PC-3 (cell line): ENCODE results near the gene GALNT18. TPM values are rescaled to one million over a fixed set of nuclear protein-coding genes. Genes with fewer than 3 reads are reported as not detected.

Experiments used
- ATAC-seq: fragments of 200-7000 bp; cut with Tn5 transposase; 2 replicates; pipeline ENCODE4 v1.9.1; 2020; ENCODE audit warnings: mild to moderate bottlenecking, moderate library complexity
- BruUV-seq: library from RNA; stranded (reverse); fragments of 400-500 nt; replicated peaks from 2 replicates; lab custom pipeline; 2021; lab: Mats Ljungman, UMichigan
- CTCF ChIA-PET: fragments of 300-600 bp; sonication (Branson Sonifier 250); formaldehyde crosslinking; loops from one replicate; lab custom pipeline; 2022; ENCODE audit warnings: antibody characterized with exemption; lab: Charles Lee
- POLR2A ChIA-PET: fragments of 300-600 bp; sonication (Branson Sonifier 250); formaldehyde crosslinking; loops from one replicate; lab custom pipeline; 2022; ENCODE audit warnings: antibody characterized with exemption; ENCODE audit not compliant: unreplicated experiment; lab: Charles Lee
- DNase-seq: peaks from one replicate; pipeline ENCODE4 v3.0.0-alpha.2; 2015
- H2AFZ ChIP-seq: fragments of 300-600 bp; sonication (generic); 2 replicates; pipeline ENCODE4 v1.6.0; 2016; ENCODE audit warnings: antibody characterized with exemption, low read length
- H3F3A ChIP-seq: fragments of 300-600 bp; sonication (generic); one replicate; pipeline ENCODE4 v1.6.0; 2017; ENCODE audit warnings: antibody characterized with exemption, low read length, control low read depth, mild to moderate bottlenecking; ENCODE audit not compliant: unreplicated experiment
- H3K27ac ChIP-seq: fragments of 300-600 bp; sonication (generic); 2 replicates; pipeline ENCODE4 v1.5.1; 2016; ENCODE audit warnings: mild to moderate bottlenecking, low read length
- H3K27me3 ChIP-seq: fragments of 300-600 bp; sonication (generic); 2 replicates; pipeline ENCODE4 v1.6.1; 2016; ENCODE audit warnings: low read length, mixed read lengths
- H3K36me3 ChIP-seq: fragments of 300-600 bp; sonication (generic); 2 replicates; pipeline ENCODE4 v1.6.1; 2016; ENCODE audit warnings: low read depth, mixed run types, low read length, mixed read lengths
- H3K4me1 ChIP-seq: fragments of 300-600 bp; sonication (generic); 2 replicates; pipeline ENCODE4 v1.5.1; 2016; ENCODE audit warnings: low read length; ENCODE audit not compliant: insufficient read depth
- H3K4me2 ChIP-seq: fragments of 300-600 bp; sonication (generic); 2 replicates; pipeline ENCODE4 v1.6.0; 2016; ENCODE audit warnings: low read length
- H3K4me3 ChIP-seq: fragments of 300-600 bp; sonication (generic); 2 replicates; pipeline ENCODE4 v1.5.1; 2016; ENCODE audit warnings: mild to moderate bottlenecking, low read length, mixed read lengths
- H3K79me2 ChIP-seq: fragments of 300-600 bp; sonication (generic); 2 replicates; pipeline ENCODE4 v1.6.1; 2017; ENCODE audit warnings: low read length, mixed read lengths
- H3K9ac ChIP-seq: fragments of 300-600 bp; sonication (generic); 2 replicates; pipeline ENCODE4 v1.6.0; 2016; ENCODE audit warnings: mild to moderate bottlenecking, low read length
- H3K9me2 ChIP-seq: fragments of 300-600 bp; sonication (generic); replicated peaks from 2 replicates; pipeline ENCODE4 v1.6.1; 2016; ENCODE audit warnings: mixed run types, low read length, mixed read lengths
- H3K9me3 ChIP-seq: fragments of 300-600 bp; sonication (generic); 2 replicates; pipeline ENCODE4 v1.6.1; 2016; ENCODE audit warnings: low read length, mixed read lengths
- H4K20me1 ChIP-seq: fragments of 300-600 bp; sonication (generic); 2 replicates; pipeline ENCODE4 v1.6.1; 2016; ENCODE audit warnings: low read length, mixed read lengths
- EZH2 ChIP-seq: fragments of 300-600 bp; sonication (generic); IDR thresholded peaks from one replicate; pipeline ENCODE4 v1.6.1; 2017; ENCODE audit warnings: antibody characterized with exemption, mild to moderate bottlenecking, low read length; ENCODE audit not compliant: unreplicated experiment
- EZH2phosphoT487 ChIP-seq: fragments of 300-600 bp; sonication (generic); IDR thresholded peaks from 2 replicates; pipeline ENCODE4 v1.6.1; 2018; ENCODE audit warnings: mild to moderate bottlenecking, antibody characterized with exemption, low read length, borderline replicate concordance
- intact Hi-C: fragments of 100-400 bp; cut with micrococcal nuclease; formaldehyde crosslinking; loops from 2 replicates; pipeline ENCODE4 v1.9.0; 2023
- total RNA-seq: library from RNA; depleted of rRNA; stranded (reverse); fragments of >200 nt; gene quantifications from 2 replicates; pipeline ENCODE4 v1.2.3, GENCODE V29; 2014
- TF ChIP-seq, protein P1 (sequence below): fragments of 300-600 bp; sonication (generic); conservative IDR thresholded peaks from 2 replicates; pipeline ENCODE4 v1.5.1; 2017; ENCODE audit warnings: antibody characterized with exemption, low read depth, mild to moderate bottlenecking, low read length

GALNT18 gene
- total RNA-seq, 1 experiment from 2014 or later = 34.5 TPM

DNA sequence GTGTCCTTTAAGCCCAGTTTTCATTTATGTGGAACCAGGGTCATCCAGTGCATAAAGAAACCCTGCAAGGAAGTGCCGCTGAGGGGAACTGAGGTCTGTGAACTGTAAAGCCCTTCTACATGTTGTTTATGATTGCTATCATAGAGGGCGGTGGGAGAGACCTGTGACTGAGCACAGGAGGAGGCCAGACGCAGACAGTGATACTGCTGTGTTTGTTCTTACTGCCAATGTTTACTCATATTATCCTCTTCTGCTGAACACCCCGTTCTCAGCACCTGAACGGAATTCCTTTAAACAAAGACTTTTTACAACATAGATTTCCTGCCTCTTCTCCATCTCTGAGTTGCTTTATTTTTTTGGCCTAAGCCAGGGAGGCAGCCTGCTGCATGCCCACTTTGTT lies 967 bp upstream of the GALNT18 start:
- Histone ChIP-seq H3K4me1 (peaks cover 23% of the 10 kb centered on the region), H3K27me3 (no peaks in the 10 kb centered on the region), H2AFZ (no peak overlapping the region), H3K9me2 (no peaks in the 10 kb centered on the region), H3F3A (no peaks in the 10 kb centered on the region), H3K4me2 (peak overlapping the region; percentile 26; the same call in 1 of the 2 replicates), H3K9me3 (no peaks in the 10 kb centered on the region), H3K4me3 (no peak overlapping the region), H3K79me2 (peaks cover 39% of the 10 kb centered on the region), H3K27ac (no peak overlapping the region), H3K36me3 (no peaks in the 10 kb centered on the region), H4K20me1 (no peaks in the 10 kb centered on the region), H3K9ac (no peak overlapping the region)
- ATAC-seq (no peak), DNase-seq (no peak)
- no TSS peak for BruUV-seq
- CTCF ChIA-PET = no interaction called here
- POLR2A ChIA-PET = no interaction called here
- intact Hi-C loops = loop anchor here (2.0 to 10.0 kb wide), 2 partner anchors 164 to 588 kb away; no protein-coding TSS in a partner anchor
- TF ChIP-seq EZH2 = no peak
- no peak for TF ChIP-seq EZH2phosphoT487
- TF ChIP-seq, protein P1, sequence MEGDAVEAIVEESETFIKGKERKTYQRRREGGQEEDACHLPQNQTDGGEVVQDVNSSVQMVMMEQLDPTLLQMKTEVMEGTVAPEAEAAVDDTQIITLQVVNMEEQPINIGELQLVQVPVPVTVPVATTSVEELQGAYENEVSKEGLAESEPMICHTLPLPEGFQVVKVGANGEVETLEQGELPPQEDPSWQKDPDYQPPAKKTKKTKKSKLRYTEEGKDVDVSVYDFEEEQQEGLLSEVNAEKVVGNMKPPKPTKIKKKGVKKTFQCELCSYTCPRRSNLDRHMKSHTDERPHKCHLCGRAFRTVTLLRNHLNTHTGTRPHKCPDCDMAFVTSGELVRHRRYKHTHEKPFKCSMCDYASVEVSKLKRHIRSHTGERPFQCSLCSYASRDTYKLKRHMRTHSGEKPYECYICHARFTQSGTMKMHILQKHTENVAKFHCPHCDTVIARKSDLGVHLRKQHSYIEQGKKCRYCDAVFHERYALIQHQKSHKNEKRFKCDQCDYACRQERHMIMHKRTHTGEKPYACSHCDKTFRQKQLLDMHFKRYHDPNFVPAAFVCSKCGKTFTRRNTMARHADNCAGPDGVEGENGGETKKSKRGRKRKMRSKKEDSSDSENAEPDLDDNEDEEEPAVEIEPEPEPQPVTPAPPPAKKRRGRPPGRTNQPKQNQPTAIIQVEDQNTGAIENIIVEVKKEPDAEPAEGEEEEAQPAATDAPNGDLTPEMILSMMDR = no peak

DNA sequence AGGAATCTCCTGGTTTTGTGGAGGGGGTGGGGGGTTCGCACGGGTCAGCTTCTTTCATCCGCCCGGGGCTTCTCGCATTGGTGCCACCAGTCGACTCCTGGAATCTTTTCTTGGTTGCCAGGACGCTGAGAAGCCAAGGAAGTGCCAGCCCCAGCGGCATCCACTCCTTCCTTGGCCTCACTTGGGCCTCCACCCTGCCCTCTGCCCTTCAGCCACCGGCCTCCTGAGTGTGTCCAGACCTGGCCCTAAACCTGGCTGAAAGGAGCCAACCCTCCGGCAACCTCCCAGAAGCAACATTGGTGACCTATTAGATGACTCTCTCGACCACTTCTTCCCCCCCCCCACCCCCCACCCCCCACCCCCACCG lies 518 bp upstream of the GALNT18 start:
- H3K9me2 ChIP-seq = no peaks in the 10 kb centered on the region
- H3K27ac ChIP-seq = no peak overlapping the region
- H3K4me2 ChIP-seq = peak overlapping the region; percentile 93
- peak overlapping the region; percentile 82 for H2AFZ ChIP-seq
- peaks cover 43% of the 10 kb centered on the region for H3K79me2 ChIP-seq
- peaks cover 23% of the 10 kb centered on the region for H3K4me1 ChIP-seq
- H3F3A ChIP-seq = no peaks in the 10 kb centered on the region
- H3K36me3 ChIP-seq = no peaks in the 10 kb centered on the region
- TF ChIP-seq EZH2 (no peak), EZH2phosphoT487 (no peak)
- TF ChIP-seq, protein P1 = no peak
- H3K27me3 ChIP-seq = no peaks in the 10 kb centered on the region
- peak overlapping the region; percentile 96 for H3K4me3 ChIP-seq
- DNase-seq = no peak
- intact Hi-C loops = loop anchor here (2.0 to 10.0 kb wide), 2 partner anchors 164 to 588 kb away; no protein-coding TSS in a partner anchor
- no peaks in the 10 kb centered on the region for H4K20me1 ChIP-seq
- POLR2A ChIA-PET = interaction anchor here (0.6 to 1.0 kb wide), 3 partner anchors 304 to 813 kb away, joined by 3 to 5 read pairs (median 3); partner anchors contain the start of gene EIF4G2
- CTCF ChIA-PET = interaction anchor here (0.6 to 1.7 kb wide), 4 partner anchors 39 to 688 kb away, joined by 3 to 7 read pairs (median 4); no protein-coding TSS in a partner anchor
- BruUV-seq = no TSS peak
- peak overlapping the region; percentile 46; the same call in 1 of the 2 replicates for H3K9ac ChIP-seq
- ATAC-seq = peak; percentile 2
- no peaks in the 10 kb centered on the region for H3K9me3 ChIP-seq
